Adipocyte (in vitro differentiated cells): ENCODE measurements around the gene PCDHB16.
"Not testable (repeated sequence)": the region's sequence is repeated elsewhere in the genome, so short reads cannot be mapped to it uniquely, and the experiment has no call there.

ENCODE experiments used
- DNase-seq: peaks from one replicate; pipeline ENCODE4 v3.0.0-alpha.2; 2015; ENCODE audit warnings: low read depth
- H3K27me3 ChIP-seq: replicated peaks from 2 replicates; pipeline ENCODE4 v1.7.0; 2013; ENCODE audit warnings: mild to moderate bottlenecking, low read length, moderate library complexity; ENCODE audit not compliant: control insufficient read depth, insufficient read depth
- H3K36me3 ChIP-seq: 2 replicates; pipeline ENCODE4 v1.7.0; 2013; ENCODE audit warnings: low read length, mild to moderate bottlenecking, moderate library complexity; ENCODE audit not compliant: control insufficient read depth, insufficient read depth, severe bottlenecking
- H3K4me1 ChIP-seq: 2 replicates; pipeline ENCODE4 v1.7.0; 2013; ENCODE audit warnings: mild to moderate bottlenecking, low read length, moderate library complexity; ENCODE audit not compliant: control insufficient read depth, insufficient read depth
- H3K4me3 ChIP-seq: 2 replicates; pipeline ENCODE4 v1.7.0; 2013; ENCODE audit warnings: mild to moderate bottlenecking, low read length, moderate library complexity
- H3K9ac ChIP-seq: 2 replicates; pipeline ENCODE4 v1.7.0; 2013; ENCODE audit warnings: mild to moderate bottlenecking, low read length, moderate library complexity
- H3K9me3 ChIP-seq: 2 replicates; pipeline ENCODE4 v1.7.0; 2013; ENCODE audit warnings: mild to moderate bottlenecking, low read length, moderate library complexity; ENCODE audit not compliant: control insufficient read depth

Gene PCDHB16

GRCh38 chr5:141210849-141211248 is 28.7 kb downstream of the PCDHB16 start:
- not testable (repeated sequence) for DNase-seq, H3K4me1 ChIP-seq

GRCh38 chr5:141213656-141214339 is 31.6 kb downstream of the PCDHB16 start, which contains the start of gene PCDHB13:
PCDHB13 (plus strand) TSS chr5:141213919; CDS start chr5:141214124, 205 bp downstream.
- peak; percentile 43 for DNase-seq
- H3K9ac ChIP-seq, H3K4me1 ChIP-seq, H3K36me3 ChIP-seq, H3K27me3 ChIP-seq: not testable (repeated sequence)
- H3K4me3 ChIP-seq = peak within 1 kb of the TSS; percentile 27
- H3K9me3 ChIP-seq = peaks cover 72% of the 10 kb centered on the region

More at GRCh38 chr5:141210849-141211248, 28.7 kb downstream of the PCDHB16 start:
- not testable (repeated sequence) for H3K36me3 ChIP-seq, H3K27me3 ChIP-seq, H3K4me3 ChIP-seq, H3K9ac ChIP-seq
- H3K9me3 ChIP-seq = peaks cover 73% of the 10 kb centered on the region

GRCh38 chr5:141214583-141214982 is 32.4 kb downstream of the PCDHB16 start:
- not testable (repeated sequence) for H3K27me3 ChIP-seq, H3K4me1 ChIP-seq, DNase-seq, H3K36me3 ChIP-seq, H3K4me3 ChIP-seq, H3K9ac ChIP-seq
- H3K9me3 ChIP-seq = peaks cover 72% of the 10 kb centered on the region

GRCh38 chr5:141215504-141215903 is 33.3 kb downstream of the PCDHB16 start:
- not testable (repeated sequence) for H3K36me3 ChIP-seq, DNase-seq, H3K27me3 ChIP-seq, H3K9ac ChIP-seq, H3K4me3 ChIP-seq, H3K4me1 ChIP-seq
- H3K9me3 ChIP-seq = peaks cover 74% of the 10 kb centered on the region

- H3K4me1 ChIP-seq, H3K27me3 ChIP-seq, H3K4me3 ChIP-seq, DNase-seq, H3K9ac ChIP-seq, H3K36me3 ChIP-seq: not testable (repeated sequence)
- H3K9me3 ChIP-seq = peaks cover 78% of the 10 kb centered on the region
Observed at GRCh38 chr5:141216035-141216434, 33.8 kb downstream of the PCDHB16 start.

- no peak within 1 kb of the TSS for H3K9ac ChIP-seq
- DNase-seq = peak; percentile 78
- H3K27me3 ChIP-seq = no peaks in the 10 kb centered on the region
- H3K9me3 ChIP-seq = peaks cover 69% of the 10 kb centered on the region
- H3K36me3 ChIP-seq = no peaks in the 10 kb centered on the region
- H3K4me1 ChIP-seq = no peaks in the 10 kb centered on the region
- peak within 1 kb of the TSS; percentile 71 for H3K4me3 ChIP-seq
Observed at GRCh38 chr5:141223112-141223783, 41.1 kb downstream of the PCDHB16 start, which contains the start of gene PCDHB14. PCDHB14 (plus strand) TSS chr5:141223343; CDS start chr5:141223506, 163 bp downstream.

GRCh38 chr5:141224844-141225243 is 42.7 kb downstream of the PCDHB16 start:
- H3K27me3 ChIP-seq, H3K9ac ChIP-seq, H3K36me3 ChIP-seq, H3K4me1 ChIP-seq, DNase-seq, H3K4me3 ChIP-seq: not testable (repeated sequence)
- H3K9me3 ChIP-seq = peaks cover 64% of the 10 kb centered on the region

GRCh38 chr5:141225421-141225820 is 43.2 kb downstream of the PCDHB16 start:
- H3K36me3 ChIP-seq = not testable (repeated sequence)

GRCh38 chr5:141234109-141234667 is 52.0 kb downstream of the PCDHB16 start:
- H3K27me3 ChIP-seq = no peaks in the 10 kb centered on the region
- H3K4me3 ChIP-seq = peak overlapping the region; percentile 46
- no peaks in the 10 kb centered on the region for H3K36me3 ChIP-seq
- DNase-seq = peak; percentile 27
- H3K9ac ChIP-seq = no peak overlapping the region
- H3K4me1 ChIP-seq = no peaks in the 10 kb centered on the region
- peaks cover 84% of the 10 kb centered on the region for H3K9me3 ChIP-seq

More at GRCh38 chr5:141225421-141225820, 43.2 kb downstream of the PCDHB16 start:
- not testable (repeated sequence) for DNase-seq, H3K27me3 ChIP-seq, H3K9ac ChIP-seq, H3K4me1 ChIP-seq, H3K4me3 ChIP-seq
- peaks cover 63% of the 10 kb centered on the region for H3K9me3 ChIP-seq
